PC-3 (cell line): ENCODE results near the gene SMAP2. TPM values are rescaled to one million over a fixed set of nuclear protein-coding genes. Genes with fewer than 3 reads are reported as not detected.
A peak's percentile ranks its signal among the peaks of the same experiment; 100 is the strongest.

Experiments used
- ATAC-seq: fragments of 200-7000 bp; cut with Tn5 transposase; 2 replicates; pipeline ENCODE4 v1.9.1; 2020; ENCODE audit warnings: mild to moderate bottlenecking, moderate library complexity
- BruUV-seq: library from RNA; stranded (reverse); fragments of 400-500 nt; replicated peaks from 2 replicates; lab custom pipeline; 2021; lab: Mats Ljungman, UMichigan
- CTCF ChIA-PET: fragments of 300-600 bp; sonication (Branson Sonifier 250); formaldehyde crosslinking; loops from one replicate; lab custom pipeline; 2022; ENCODE audit warnings: antibody characterized with exemption; lab: Charles Lee
- POLR2A ChIA-PET: fragments of 300-600 bp; sonication (Branson Sonifier 250); formaldehyde crosslinking; loops from one replicate; lab custom pipeline; 2022; ENCODE audit warnings: antibody characterized with exemption; ENCODE audit not compliant: unreplicated experiment; lab: Charles Lee
- DNase-seq: peaks from one replicate; pipeline ENCODE4 v3.0.0-alpha.2; 2015
- H2AFZ ChIP-seq: fragments of 300-600 bp; sonication (generic); 2 replicates; pipeline ENCODE4 v1.6.0; 2016; ENCODE audit warnings: antibody characterized with exemption, low read length
- H3F3A ChIP-seq: fragments of 300-600 bp; sonication (generic); one replicate; pipeline ENCODE4 v1.6.0; 2017; ENCODE audit warnings: antibody characterized with exemption, low read length, control low read depth, mild to moderate bottlenecking; ENCODE audit not compliant: unreplicated experiment
- H3K27ac ChIP-seq: fragments of 300-600 bp; sonication (generic); 2 replicates; pipeline ENCODE4 v1.5.1; 2016; ENCODE audit warnings: mild to moderate bottlenecking, low read length
- H3K27me3 ChIP-seq: fragments of 300-600 bp; sonication (generic); 2 replicates; pipeline ENCODE4 v1.6.1; 2016; ENCODE audit warnings: low read length, mixed read lengths
- H3K36me3 ChIP-seq: fragments of 300-600 bp; sonication (generic); 2 replicates; pipeline ENCODE4 v1.6.1; 2016; ENCODE audit warnings: low read depth, mixed run types, low read length, mixed read lengths
- H3K4me1 ChIP-seq: fragments of 300-600 bp; sonication (generic); 2 replicates; pipeline ENCODE4 v1.5.1; 2016; ENCODE audit warnings: low read length; ENCODE audit not compliant: insufficient read depth
- H3K4me2 ChIP-seq: fragments of 300-600 bp; sonication (generic); 2 replicates; pipeline ENCODE4 v1.6.0; 2016; ENCODE audit warnings: low read length
- H3K4me3 ChIP-seq: fragments of 300-600 bp; sonication (generic); 2 replicates; pipeline ENCODE4 v1.5.1; 2016; ENCODE audit warnings: mild to moderate bottlenecking, low read length, mixed read lengths
- H3K79me2 ChIP-seq: fragments of 300-600 bp; sonication (generic); 2 replicates; pipeline ENCODE4 v1.6.1; 2017; ENCODE audit warnings: low read length, mixed read lengths
- H3K9ac ChIP-seq: fragments of 300-600 bp; sonication (generic); 2 replicates; pipeline ENCODE4 v1.6.0; 2016; ENCODE audit warnings: mild to moderate bottlenecking, low read length
- H3K9me2 ChIP-seq: fragments of 300-600 bp; sonication (generic); replicated peaks from 2 replicates; pipeline ENCODE4 v1.6.1; 2016; ENCODE audit warnings: mixed run types, low read length, mixed read lengths
- H3K9me3 ChIP-seq: fragments of 300-600 bp; sonication (generic); 2 replicates; pipeline ENCODE4 v1.6.1; 2016; ENCODE audit warnings: low read length, mixed read lengths
- H4K20me1 ChIP-seq: fragments of 300-600 bp; sonication (generic); 2 replicates; pipeline ENCODE4 v1.6.1; 2016; ENCODE audit warnings: low read length, mixed read lengths
- EZH2 ChIP-seq: fragments of 300-600 bp; sonication (generic); IDR thresholded peaks from one replicate; pipeline ENCODE4 v1.6.1; 2017; ENCODE audit warnings: antibody characterized with exemption, mild to moderate bottlenecking, low read length; ENCODE audit not compliant: unreplicated experiment
- EZH2phosphoT487 ChIP-seq: fragments of 300-600 bp; sonication (generic); IDR thresholded peaks from 2 replicates; pipeline ENCODE4 v1.6.1; 2018; ENCODE audit warnings: mild to moderate bottlenecking, antibody characterized with exemption, low read length, borderline replicate concordance
- intact Hi-C: fragments of 100-400 bp; cut with micrococcal nuclease; formaldehyde crosslinking; loops from 2 replicates; pipeline ENCODE4 v1.9.0; 2023
- total RNA-seq: library from RNA; depleted of rRNA; stranded (reverse); fragments of >200 nt; gene quantifications from 2 replicates; pipeline ENCODE4 v1.2.3, GENCODE V29; 2014
- TF ChIP-seq, protein P1 (sequence below): fragments of 300-600 bp; sonication (generic); conservative IDR thresholded peaks from 2 replicates; pipeline ENCODE4 v1.5.1; 2017; ENCODE audit warnings: antibody characterized with exemption, low read depth, mild to moderate bottlenecking, low read length

SMAP2 gene
- total RNA-seq, 1 experiment from 2014 or later, result 48.1 TPM

DNA sequence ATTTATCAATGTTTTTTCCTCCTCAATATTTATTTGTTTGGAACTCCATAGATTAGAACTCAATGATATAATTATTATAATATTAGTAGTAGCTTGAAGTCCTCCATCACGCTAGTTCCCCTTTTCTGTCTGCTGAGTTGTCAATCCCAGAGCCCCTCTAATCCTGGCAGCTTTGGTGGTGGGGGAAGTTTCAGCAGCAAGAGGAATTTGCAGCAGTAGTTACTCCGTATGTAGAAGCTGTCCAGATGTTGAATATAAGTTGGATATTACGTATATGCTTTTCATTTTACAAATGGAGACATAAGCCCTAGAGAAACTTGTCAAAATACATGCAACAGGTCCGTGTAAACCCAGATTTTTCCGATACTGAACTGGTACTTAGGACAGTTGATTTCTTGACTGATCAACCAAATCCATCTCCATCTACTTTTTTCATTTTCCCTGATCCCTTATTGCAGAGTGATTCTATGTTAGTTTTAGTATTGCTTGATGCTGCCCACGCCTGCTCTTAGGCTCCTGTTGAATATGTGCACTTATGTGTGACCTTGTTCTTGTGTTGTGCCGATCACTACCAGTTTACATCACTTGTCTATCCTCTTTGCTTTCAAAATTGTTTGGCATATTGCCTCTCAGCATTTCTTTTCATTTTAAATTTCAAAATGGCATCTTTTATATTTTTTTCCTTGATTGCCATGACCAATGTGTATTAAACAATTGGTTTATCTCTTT lies 28.1 kb downstream of the SMAP2 start:
- no peaks in the 10 kb centered on the region for H3K9me3 ChIP-seq
- H3K27me3 ChIP-seq, result no peaks in the 10 kb centered on the region
- no peaks in the 10 kb centered on the region for H3K9me2 ChIP-seq
- intact Hi-C loops, result no loop called here
- CTCF ChIA-PET, result no interaction called here
- BruUV-seq, result no TSS peak
- POLR2A ChIA-PET, result no interaction called here
- H3K4me2 ChIP-seq, result no peak overlapping the region
- TF ChIP-seq EZH2phosphoT487 (no peak), EZH2 (no peak)
- TF ChIP-seq, protein P1, sequence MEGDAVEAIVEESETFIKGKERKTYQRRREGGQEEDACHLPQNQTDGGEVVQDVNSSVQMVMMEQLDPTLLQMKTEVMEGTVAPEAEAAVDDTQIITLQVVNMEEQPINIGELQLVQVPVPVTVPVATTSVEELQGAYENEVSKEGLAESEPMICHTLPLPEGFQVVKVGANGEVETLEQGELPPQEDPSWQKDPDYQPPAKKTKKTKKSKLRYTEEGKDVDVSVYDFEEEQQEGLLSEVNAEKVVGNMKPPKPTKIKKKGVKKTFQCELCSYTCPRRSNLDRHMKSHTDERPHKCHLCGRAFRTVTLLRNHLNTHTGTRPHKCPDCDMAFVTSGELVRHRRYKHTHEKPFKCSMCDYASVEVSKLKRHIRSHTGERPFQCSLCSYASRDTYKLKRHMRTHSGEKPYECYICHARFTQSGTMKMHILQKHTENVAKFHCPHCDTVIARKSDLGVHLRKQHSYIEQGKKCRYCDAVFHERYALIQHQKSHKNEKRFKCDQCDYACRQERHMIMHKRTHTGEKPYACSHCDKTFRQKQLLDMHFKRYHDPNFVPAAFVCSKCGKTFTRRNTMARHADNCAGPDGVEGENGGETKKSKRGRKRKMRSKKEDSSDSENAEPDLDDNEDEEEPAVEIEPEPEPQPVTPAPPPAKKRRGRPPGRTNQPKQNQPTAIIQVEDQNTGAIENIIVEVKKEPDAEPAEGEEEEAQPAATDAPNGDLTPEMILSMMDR, result no peak
- no peak overlapping the region for H2AFZ ChIP-seq
- peaks cover 96% of the 10 kb centered on the region for H3K79me2 ChIP-seq
- no peaks in the 10 kb centered on the region; the same call in 1 of the 2 replicates for H4K20me1 ChIP-seq
- H3K4me1 ChIP-seq, result peaks cover 6% of the 10 kb centered on the region; the same call in 1 of the 2 replicates
- no peak overlapping the region for H3K27ac ChIP-seq
- H3K36me3 ChIP-seq, result no peaks in the 10 kb centered on the region
- no peak overlapping the region for H3K4me3 ChIP-seq
- DNase-seq, result no peak
- H3K9ac ChIP-seq, result no peak overlapping the region
- H3F3A ChIP-seq, result no peaks in the 10 kb centered on the region
- ATAC-seq, result no peak

DNA sequence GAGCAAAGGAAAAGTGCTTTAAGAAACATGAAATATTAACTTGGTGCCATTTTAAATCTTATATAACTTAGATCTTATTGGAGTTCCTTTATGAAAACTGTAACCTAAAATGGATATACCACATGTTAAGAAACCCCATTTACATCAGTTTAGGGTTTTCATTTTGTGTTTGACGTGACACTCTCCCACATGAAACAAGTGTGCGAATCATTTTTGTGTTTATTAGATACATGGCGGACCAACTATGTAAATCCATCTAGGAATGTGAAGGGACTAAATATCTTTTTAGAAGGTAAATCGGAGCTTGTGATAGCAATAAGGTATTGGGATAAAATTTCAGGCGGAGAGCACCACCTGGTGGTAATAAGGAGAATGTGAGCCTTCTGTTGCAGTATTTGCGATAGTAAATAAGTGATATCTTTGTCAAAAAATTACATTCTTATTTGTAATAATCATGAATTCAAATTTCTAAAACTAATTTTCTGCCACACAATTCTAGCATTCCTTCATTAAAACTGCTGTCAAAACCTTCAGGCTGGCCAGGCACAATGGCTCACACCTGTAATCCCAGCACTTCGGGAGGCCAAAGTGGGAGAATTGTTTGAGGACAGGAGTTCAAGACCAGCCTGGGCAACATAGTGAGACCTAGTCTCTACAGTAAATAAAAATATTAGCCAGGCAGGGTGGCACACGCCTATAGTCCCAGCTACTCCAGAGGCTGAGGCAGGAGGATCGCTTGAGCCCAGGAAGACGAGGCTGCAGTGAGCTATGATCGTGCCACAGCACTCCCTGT lies 31.3 kb downstream of the SMAP2 start:
- intact Hi-C loops, result loop anchor here (1.0 to 5.0 kb wide), 4 partner anchors 33 to 320 kb away; partner anchors contain the start of gene SMAP2
- no peaks in the 10 kb centered on the region for H3K9me3 ChIP-seq
- H3K27me3 ChIP-seq, result no peaks in the 10 kb centered on the region
- peaks cover 7% of the 10 kb centered on the region for H3K36me3 ChIP-seq
- peak overlapping the region; percentile 52 for H2AFZ ChIP-seq
- no peak for TF ChIP-seq EZH2phosphoT487
- no peak for TF ChIP-seq EZH2
- TF ChIP-seq, protein P1, result peak; percentile 85
- no peaks in the 10 kb centered on the region for H3F3A ChIP-seq
- H3K4me3 ChIP-seq, result no peak overlapping the region
- no TSS peak for BruUV-seq
- peak overlapping the region; percentile 45 for H3K4me2 ChIP-seq
- DNase-seq (peak; percentile 76), ATAC-seq (peak; percentile 80)
- peaks cover 6% of the 10 kb centered on the region; the same call in 1 of the 2 replicates for H3K4me1 ChIP-seq
- no peaks in the 10 kb centered on the region for H4K20me1 ChIP-seq
- ChIA-PET POLR2A (no interaction called here), CTCF (interaction anchor here (0.6 to 1.9 kb wide), 8 partner anchors 25 to 326 kb away, joined by 3 to 16 read pairs (median 6); partner anchors contain the start of gene SMAP2)
- peak overlapping the region; percentile 5; the same call in 1 of the 2 replicates for H3K27ac ChIP-seq
- peaks cover 71% of the 10 kb centered on the region for H3K79me2 ChIP-seq
- no peaks in the 10 kb centered on the region for H3K9me2 ChIP-seq
- no peak overlapping the region for H3K9ac ChIP-seq
